Stimulated activated naive CD4-positive, alpha-beta T cell (primary cell): Measurements from ENCODE around the gene FAM89B.
A peak's percentile ranks its signal among the peaks of the same experiment; 100 is the strongest.

Source experiments
- DNase-seq, 6 experiments: peaks; one replicate each; lab custom pipeline; 2025; lab: John Stamatoyannopoulos, UW

FAM89B gene

GRCh38 chr11:65588199-65589054 is 16.1 kb downstream of the FAM89B start:
- DNase-seq = peak; percentile 57 to 76 (median 70)

DNA sequence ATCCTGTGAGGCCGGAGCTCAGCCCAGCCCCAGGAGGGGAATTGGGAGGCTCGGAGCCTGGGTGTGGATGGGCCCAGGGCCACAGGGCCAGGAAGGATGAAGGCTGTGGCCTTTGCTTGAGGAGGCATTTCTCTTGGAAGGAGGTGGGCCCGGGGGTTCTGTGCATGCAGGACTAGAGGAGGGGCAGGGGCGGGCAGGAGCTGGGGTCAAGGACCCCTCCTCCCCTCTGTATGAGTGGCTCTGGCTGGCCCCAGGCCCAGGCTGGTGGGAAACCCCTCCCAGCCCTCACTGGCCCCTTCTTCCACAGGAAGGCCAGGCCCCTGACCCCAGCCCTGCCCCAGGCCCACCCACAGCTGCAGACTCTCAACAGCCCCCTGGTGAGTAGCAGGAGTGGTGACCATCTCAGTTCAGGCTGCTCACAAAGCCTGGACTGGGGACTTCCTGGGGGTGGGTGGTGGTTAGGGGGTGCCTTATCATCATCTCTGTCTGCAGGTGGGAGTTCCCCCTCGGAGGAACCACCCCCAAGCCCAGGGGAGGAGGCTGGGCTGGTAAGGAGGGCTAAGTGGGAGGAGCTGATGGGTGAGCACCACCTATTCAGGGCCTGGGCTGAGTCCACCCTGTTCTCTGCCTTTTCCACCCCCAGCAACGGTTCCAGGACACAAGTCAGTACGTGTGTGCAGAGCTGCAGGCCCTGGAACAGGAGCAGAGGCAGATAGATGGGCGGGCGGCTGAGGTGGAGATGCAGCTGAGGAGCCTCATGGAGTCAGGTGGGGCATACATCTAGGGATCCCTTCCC is 17.3 kb downstream of the FAM89B start:
- DNase-seq = peak in 1 of 6 experiments; percentile 17

GRCh38 chr11:65590240-65590738 is 18.0 kb downstream of the FAM89B start:
- DNase-seq = no peak

- DNase-seq = no peak
These were observed 19.9 kb downstream of the FAM89B start for GRCh38 chr11:65591939-65592857.

DNA sequence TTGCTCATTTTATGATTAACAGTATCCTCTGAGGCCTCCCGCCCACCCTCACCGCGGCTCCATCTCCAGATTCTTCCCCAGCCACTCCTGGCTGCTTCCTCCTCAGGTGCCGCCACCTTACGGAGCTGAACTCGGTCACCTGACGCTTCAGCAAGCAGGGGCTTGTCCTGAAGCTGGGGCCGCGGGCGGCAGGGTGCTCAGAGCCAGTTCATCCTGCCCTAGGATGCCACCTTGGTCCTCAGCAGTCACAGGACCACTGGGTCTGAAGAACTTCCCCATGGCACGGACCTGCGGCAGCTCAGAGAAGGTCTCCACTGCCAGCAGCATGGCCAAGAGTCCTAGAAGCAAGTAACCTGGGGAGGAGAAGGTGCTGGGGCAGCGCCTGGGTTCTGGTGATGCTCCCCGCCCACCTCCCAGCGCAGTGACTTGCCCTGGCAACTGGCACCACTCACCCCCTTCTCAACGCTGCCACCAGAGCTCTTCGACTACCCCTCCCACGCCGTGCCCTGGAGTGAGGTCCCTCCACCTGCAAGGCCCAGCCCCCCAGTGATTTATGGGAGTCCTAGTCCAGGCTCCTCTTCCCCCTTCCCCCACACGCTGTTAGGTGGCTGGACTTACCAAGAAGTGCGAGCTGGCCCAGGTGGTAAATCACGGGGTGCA is 20.6 kb downstream of the FAM89B start:
- DNase-seq = no peak

DNA sequence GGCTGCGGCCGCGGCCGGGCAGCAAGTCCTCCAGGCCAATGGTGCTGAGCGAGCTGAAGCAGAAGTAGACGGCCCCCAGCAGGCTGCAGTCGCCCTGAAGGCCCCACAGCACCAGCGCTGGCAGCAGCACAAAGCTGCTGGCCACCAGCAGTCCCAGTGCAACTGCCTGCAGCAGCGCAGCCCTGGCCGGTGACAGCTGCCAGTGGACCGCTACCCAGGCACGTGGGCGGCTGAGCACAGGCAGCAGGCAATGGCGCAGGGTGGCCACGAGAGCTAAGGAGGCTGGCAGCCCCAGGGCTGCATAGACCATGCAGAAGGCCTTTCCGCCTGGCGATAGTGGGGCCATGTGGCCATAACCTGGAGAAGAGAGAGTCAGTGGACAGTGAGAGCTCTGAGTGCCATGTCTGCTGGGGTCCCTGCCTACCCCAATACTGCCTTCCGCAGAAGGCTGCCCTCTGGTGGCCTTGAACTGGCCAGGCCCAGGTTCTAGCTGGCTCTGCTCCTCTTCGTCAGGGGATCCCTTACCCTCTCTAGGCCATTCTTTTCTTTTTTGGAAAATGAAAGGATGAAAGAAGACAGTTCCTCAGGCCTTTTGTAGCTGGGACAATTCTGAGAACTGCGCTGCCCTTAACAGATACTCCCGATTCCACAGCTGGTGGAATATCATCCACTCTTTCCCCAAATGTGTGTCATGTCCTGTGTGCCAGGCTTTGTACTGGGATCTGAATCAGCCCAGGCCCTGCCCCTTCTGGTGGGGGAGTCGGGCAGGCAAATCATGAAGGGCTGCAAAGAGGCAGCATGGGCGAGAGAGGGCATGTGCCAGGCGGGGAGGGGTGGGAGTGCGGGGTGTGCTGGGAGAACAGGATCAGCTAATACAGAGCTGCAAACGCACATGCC is 21.4 kb downstream of the FAM89B start:
- DNase-seq = peak in 4 of 6 experiments; percentile 12 to 48 (median 34)

GRCh38 chr11:65595131-65595530 is 22.8 kb downstream of the FAM89B start:
- DNase-seq = no peak

- DNase-seq = no peak
These were observed 23.4 kb downstream of the FAM89B start, which contains the start of gene KCNK7 for GRCh38 chr11:65595543-65596281. TSS of gene KCNK7 (minus strand) at chr11:65595800. CDS start at chr11:65595772, 28 bp downstream.

- no peak for DNase-seq
These were observed 24.2 kb downstream of the FAM89B start for GRCh38 chr11:65596520-65596919.

- DNase-seq = no peak
These were observed 25.9 kb downstream of the FAM89B start for GRCh38 chr11:65598258-65598699.

DNA sequence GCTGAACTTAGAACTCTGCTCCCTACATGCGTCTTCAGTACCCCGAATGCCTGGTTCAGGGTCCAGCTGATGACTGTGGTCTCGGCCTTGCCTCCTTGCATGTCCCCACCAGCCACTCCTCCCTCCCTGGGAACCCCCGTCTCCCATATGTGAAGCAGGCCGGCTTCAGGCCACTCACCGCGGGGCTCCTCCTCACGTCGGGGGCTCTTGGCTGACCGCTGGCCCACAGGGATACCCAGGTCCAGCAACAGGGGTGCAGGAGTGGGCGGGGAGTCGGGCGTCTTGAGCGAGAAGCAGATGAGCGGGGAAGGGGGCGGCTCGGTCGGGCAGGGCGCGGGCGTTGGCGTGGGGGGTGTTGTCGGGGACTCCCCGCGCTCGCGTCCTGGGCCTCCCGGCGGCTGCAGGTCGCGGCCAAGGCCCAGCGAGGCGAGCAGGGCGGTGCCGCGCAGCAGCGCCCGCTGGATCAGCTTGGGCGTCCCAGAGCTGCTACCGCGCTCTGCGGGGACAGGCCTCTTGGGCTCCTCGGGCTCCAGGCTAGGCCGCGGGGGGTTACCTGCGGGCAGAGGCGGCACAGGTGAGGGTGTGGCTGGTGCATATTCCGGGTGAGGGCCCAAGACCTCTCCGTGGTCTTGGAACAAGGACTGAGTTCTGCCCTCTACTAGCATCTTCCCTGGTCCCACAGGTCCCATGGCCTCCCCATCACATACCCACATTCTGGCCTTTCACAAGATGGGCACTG is 27.0 kb downstream of the FAM89B start:
- DNase-seq = no peak

- no peak for DNase-seq
These were observed 27.6 kb downstream of the FAM89B start for GRCh38 chr11:65599955-65600246.

- DNase-seq = no peak
These were observed 31.9 kb downstream of the FAM89B start for GRCh38 chr11:65604258-65604657.

DNA sequence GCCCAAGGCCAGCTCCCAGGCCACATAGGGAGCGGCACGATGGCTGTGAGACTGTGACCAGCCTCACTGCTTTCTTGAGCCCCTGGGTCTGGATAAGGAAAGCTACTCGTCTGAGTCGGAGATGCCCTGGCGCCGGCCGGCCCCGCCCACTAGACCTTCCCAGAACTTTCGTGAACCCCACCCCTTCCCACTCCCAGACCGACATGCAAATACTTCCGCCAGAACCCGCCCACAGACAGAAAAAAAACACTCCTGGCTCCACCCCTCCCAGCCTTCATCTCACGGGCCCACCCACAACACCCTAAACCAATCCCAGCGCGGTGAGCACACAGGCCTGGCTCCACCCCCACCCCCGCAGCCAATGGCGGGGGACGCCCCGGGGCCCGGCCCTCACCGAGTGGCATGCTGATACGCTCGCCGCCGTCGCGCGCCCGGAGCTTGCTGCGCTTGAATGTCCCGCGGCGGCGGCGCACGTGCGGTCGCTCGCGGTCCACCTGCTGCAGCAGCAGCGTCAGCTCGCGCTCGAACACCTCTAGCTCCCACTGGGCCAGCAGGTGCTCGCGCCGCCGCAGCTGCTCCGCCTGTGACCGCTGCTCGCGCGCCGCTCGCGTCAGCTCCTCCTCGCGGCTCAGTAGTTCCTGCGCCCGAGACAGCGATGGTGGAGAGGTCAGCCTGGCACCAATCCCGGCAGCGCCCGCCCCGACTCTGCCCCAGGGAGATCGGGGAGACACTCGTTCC is 34.7 kb downstream of the FAM89B start:
- no peak for DNase-seq

- no peak for DNase-seq
These were observed 35.5 kb downstream of the FAM89B start for GRCh38 chr11:65607614-65608426.

DNA sequence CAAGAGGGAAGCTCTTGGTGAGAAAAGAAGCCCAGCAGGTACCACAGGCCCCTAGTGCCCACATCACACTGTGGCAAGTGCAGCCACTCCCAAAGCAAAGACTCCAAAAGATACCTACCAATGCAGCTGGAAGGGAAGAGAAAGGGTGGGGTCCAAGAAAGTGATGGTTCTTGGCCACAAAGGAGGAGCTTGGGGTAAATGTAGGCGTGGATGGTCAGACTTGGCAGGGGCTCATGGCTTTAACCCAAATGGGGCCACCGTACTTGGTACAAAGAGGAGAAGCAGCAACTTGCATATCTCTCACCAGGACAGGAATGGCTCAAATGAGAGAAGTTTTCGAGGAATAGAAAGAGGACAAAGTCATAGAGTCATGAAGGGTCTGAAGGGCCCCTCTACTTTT is 36.9 kb downstream of the FAM89B start:
- no peak for DNase-seq

DNA sequence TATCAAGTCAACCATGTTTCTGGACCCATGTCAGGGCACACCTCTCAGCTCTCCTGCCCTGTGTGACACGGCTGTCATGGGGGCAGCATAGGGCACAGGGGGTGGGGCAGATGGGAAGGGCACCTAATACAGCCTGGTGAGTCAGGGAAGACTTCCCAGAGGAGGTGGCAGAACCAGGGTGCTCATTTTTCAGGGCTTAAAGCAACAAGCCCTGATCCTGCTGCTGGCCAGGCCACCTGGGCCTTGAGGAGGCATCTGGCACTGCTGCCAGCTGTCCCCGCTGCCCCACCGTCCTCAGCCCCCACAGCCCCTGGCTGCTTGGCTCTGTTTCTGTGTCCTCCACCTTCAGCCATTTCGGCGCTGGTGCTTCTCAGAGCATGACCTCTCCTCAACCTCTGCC is 37.3 kb downstream of the FAM89B start:
- no peak for DNase-seq
